Thyroid gland (tissue), 4 donors: ENCODE results near the gene LHX4. TPM values are rescaled to one million over a fixed set of nuclear protein-coding genes. Genes with fewer than 3 reads are reported as not detected.

ENCODE experiments used
- DNase-seq, 2 donors: peaks; one replicate each; pipeline ENCODE4 v3.0.0-alpha.2; 2019
- H3K27ac ChIP-seq, 3 donors: fragments of 200-600 bp; sonication (generic); 1 replicate in 2 of 3; 2 replicates in 1 of 3; pipeline ENCODE4 v1.5.1; 2016 to 2019; ENCODE audit warnings: mild to moderate bottlenecking in 1 of 3, moderate library complexity in 1 of 3
- H3K27me3 ChIP-seq: fragments of 200-600 bp; sonication (generic); one replicate; pipeline ENCODE4 v1.5.1; 2019
- H3K36me3 ChIP-seq, 2 donors: fragments of 200-600 bp; sonication (generic); one replicate each; pipeline ENCODE4 v1.5.1; 2016 to 2019
- H3K4me1 ChIP-seq, 2 donors: fragments of 200-600 bp; sonication (generic); one replicate each; pipeline ENCODE4 v1.5.1; 2017 to 2019
- H3K4me3 ChIP-seq, 3 donors: fragments of 200-600 bp; sonication (generic); replicated peaks in 1 of 3; 1 replicate in 2 of 3; 2 replicates in 1 of 3; pipeline ENCODE4 v1.5.1; 2016; ENCODE audit warnings: mild to moderate bottlenecking in 1 of 3
- H3K9me3 ChIP-seq: fragments of 200-600 bp; sonication (generic); one replicate; pipeline ENCODE4 v1.5.1; 2017
- POLR2A ChIP-seq, 2 donors: fragments of 450-650 bp; IDR thresholded peaks; one replicate each; pipeline ENCODE4 v1.6.1; 2017; ENCODE audit warnings: antibody characterized with exemption in 2 of 2, mild to moderate bottlenecking in 2 of 2, moderate library complexity in 1 of 2
- WGBS, 2 donors: methylation state at CpG; one replicate each; pipeline ENCODE4 v1.1.5; 2017; 5-methylcytosine and 5-hydroxymethylcytosine counted together
- intact Hi-C: fragments of 100-400 bp; cut with DNase I; formaldehyde crosslinking; loops from one replicate; pipeline ENCODE4 v1.15.1; 2023
- total RNA-seq, 4 donors: library from RNA; depleted of rRNA; stranded (reverse); fragments of >200 nt; gene quantifications; one replicate each; pipeline ENCODE4 v1.2.3, GENCODE V29; 2016
- TF ChIP-seq, protein P1 (sequence below), 6 experiments: fragments of 200-600 bp in 3 of 6; fragments of 450-650 bp in 3 of 6; sonication (generic) in 3 of 6; IDR thresholded peaks; one replicate each; pipeline ENCODE4 v1.5.1; 2016 to 2019; ENCODE audit warnings: antibody characterized with exemption in 6 of 6, mild to moderate bottlenecking in 2 of 6, inconsistent platforms in 1 of 6, moderate library complexity in 1 of 6

Gene LHX4
- total RNA-seq, 4 donors from 2014 or later = not detected

DNA sequence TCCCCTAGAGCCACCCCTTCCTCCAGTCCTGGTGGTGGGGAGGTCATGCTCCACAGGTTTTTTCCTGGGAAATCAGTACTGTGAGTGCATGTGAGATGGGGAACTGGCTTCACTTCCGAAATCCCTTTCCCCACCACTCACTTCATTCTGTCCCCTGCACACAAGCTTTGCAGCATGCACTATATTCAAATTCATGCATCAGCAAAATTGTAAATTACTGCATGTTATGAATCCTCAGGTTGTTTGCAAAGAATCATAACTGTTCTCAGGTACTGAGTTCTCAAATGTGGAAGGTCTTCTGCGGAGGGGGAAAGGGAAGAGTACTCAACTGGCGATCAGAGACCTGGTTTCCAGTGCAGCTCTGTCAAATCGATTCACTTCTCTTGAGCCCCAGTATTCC, 42.3 kb downstream of the LHX4 start:
- H3K27me3 ChIP-seq = no peaks in the 10 kb centered on the region
- no peak overlapping the region for H3K27ac ChIP-seq
- intact Hi-C loops = no loop called here
- TF ChIP-seq, protein P1, sequence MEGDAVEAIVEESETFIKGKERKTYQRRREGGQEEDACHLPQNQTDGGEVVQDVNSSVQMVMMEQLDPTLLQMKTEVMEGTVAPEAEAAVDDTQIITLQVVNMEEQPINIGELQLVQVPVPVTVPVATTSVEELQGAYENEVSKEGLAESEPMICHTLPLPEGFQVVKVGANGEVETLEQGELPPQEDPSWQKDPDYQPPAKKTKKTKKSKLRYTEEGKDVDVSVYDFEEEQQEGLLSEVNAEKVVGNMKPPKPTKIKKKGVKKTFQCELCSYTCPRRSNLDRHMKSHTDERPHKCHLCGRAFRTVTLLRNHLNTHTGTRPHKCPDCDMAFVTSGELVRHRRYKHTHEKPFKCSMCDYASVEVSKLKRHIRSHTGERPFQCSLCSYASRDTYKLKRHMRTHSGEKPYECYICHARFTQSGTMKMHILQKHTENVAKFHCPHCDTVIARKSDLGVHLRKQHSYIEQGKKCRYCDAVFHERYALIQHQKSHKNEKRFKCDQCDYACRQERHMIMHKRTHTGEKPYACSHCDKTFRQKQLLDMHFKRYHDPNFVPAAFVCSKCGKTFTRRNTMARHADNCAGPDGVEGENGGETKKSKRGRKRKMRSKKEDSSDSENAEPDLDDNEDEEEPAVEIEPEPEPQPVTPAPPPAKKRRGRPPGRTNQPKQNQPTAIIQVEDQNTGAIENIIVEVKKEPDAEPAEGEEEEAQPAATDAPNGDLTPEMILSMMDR (IDR thresholded peaks at IDR 0.05) = no peak
- TF ChIP-seq POLR2A (IDR thresholded peaks at IDR 0.05) = no peak
- no peak overlapping the region for H3K4me3 ChIP-seq
- 98 to 99% methylated on average over 4 of the region's 4 CpGs for WGBS, 2 donors
- H3K9me3 ChIP-seq = no peaks in the 10 kb centered on the region
- no peak for DNase-seq
- no peaks in the 10 kb centered on the region for H3K36me3 ChIP-seq
- H3K4me1 ChIP-seq = peaks cover 12 to 20% of the 10 kb centered on the region in 2 donors

DNA sequence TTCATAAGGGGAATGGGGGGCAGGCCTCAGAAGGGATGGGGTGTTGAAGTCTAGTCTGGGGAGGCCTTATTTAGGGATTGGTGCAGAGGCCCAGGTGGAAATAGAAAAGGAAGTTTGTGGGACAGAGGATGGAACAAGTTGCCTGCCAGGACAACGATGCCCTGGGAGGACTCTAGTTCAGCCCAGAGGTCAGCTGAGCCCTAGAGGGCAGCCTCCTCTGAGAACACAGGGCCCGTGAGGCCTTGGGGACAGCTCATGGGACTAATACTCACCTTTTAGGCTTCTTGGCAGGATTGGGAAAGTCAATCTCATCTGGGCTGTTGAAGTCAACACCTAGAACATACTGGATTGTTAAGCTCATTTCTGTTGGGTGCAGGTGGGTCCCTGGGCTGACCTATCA, 43.0 kb downstream of the LHX4 start:
- H3K27ac ChIP-seq = no peak overlapping the region
- H3K4me3 ChIP-seq = no peak overlapping the region

GRCh38 chr1:180274221-180274620, 44.2 kb downstream of the LHX4 start:
- intact Hi-C loops = no loop called here
- TF ChIP-seq, protein P1 (IDR thresholded peaks at IDR 0.05) = no peak
- TF ChIP-seq POLR2A (IDR thresholded peaks at IDR 0.05) = no peak
- no peak for DNase-seq

More for the DNA sequence above, 43.0 kb downstream of the LHX4 start:
- no peaks in the 10 kb centered on the region for H3K27me3 ChIP-seq
- WGBS, 2 donors = 100% methylated on average over 2 of the region's 2 CpGs
- intact Hi-C loops = no loop called here
- TF ChIP-seq POLR2A (IDR thresholded peaks at IDR 0.05) = no peak
- H3K4me1 ChIP-seq = peaks cover 17 to 27% of the 10 kb centered on the region in 2 donors
- no peak for DNase-seq
- no peaks in the 10 kb centered on the region for H3K9me3 ChIP-seq
- H3K36me3 ChIP-seq = no peaks in the 10 kb centered on the region

GRCh38 chr1:180275726-180276125, 45.7 kb downstream of the LHX4 start:
- intact Hi-C loops = no loop called here

More at GRCh38 chr1:180274221-180274620, 44.2 kb downstream of the LHX4 start:
- H3K4me3 ChIP-seq = no peak overlapping the region
- no peaks in the 10 kb centered on the region for H3K27me3 ChIP-seq
- H3K4me1 ChIP-seq = peaks cover 23 to 36% of the 10 kb centered on the region in 2 donors
- H3K36me3 ChIP-seq = no peaks in the 10 kb centered on the region
- 98% methylated on average over 11 of the region's 11 CpGs for WGBS, 2 donors
- no peaks in the 10 kb centered on the region for H3K9me3 ChIP-seq
- no peak overlapping the region for H3K27ac ChIP-seq

GRCh38 chr1:180277476-180278193, 47.6 kb downstream of the LHX4 start:
- intact Hi-C loops = no loop called here
- Histone ChIP-seq H3K9me3 (no peaks in the 10 kb centered on the region), H3K27me3 (no peaks in the 10 kb centered on the region), H3K36me3 (no peaks in the 10 kb centered on the region), H3K4me3 (no peak overlapping the region), H3K4me1 (peaks cover 23 to 36% of the 10 kb centered on the region in 2 donors), H3K27ac (no peak overlapping the region)
- TF ChIP-seq POLR2A (IDR thresholded peaks at IDR 0.05) = no peak
- TF ChIP-seq, protein P1 (IDR thresholded peaks at IDR 0.05) = no peak
- 73 to 80% methylated on average over 5 of the region's 5 CpGs for WGBS, 2 donors
- no peak for DNase-seq

More at GRCh38 chr1:180275726-180276125, 45.7 kb downstream of the LHX4 start:
- Histone ChIP-seq H3K27me3 (no peaks in the 10 kb centered on the region), H3K4me3 (no peak overlapping the region), H3K4me1 (peaks cover 23 to 36% of the 10 kb centered on the region in 2 donors), H3K36me3 (no peaks in the 10 kb centered on the region), H3K27ac (no peak overlapping the region), H3K9me3 (no peaks in the 10 kb centered on the region)
- DNase-seq = no peak
- TF ChIP-seq, protein P1 (IDR thresholded peaks at IDR 0.05) = no peak
- TF ChIP-seq POLR2A (IDR thresholded peaks at IDR 0.05) = no peak
- 85 to 96% methylated on average over 4 to 5 of the region's 5 CpGs for WGBS, 2 donors
